ENCODE results near the gene ADAMTSL3.

DNA sequence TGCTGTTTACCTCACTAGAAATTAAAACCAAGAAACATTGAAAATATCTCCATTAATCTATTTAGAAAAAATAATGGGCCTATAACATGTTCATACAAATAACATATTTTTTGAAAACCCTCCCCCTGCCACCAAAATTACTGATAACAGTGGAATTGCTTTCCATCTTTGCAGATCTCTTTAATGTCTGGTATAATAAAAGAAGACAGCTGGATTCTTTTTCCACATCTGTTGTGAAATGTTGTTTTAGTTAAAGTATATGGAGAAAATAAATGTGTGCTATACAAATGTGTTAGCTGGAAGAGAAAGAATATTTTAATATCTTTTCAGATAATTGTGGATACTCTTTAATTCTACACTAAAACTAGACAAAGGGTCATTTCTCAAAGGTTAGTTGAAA lies 330.7 kb downstream of the ADAMTSL3 start:
- TF ChIP-seq CTCF (IDR thresholded peaks at IDR 0.05) (no peak), POLR2A (IDR thresholded peaks at IDR 0.05) (no peak)
